Sigmoid colon (tissue), 7 donors: ENCODE measurements around the gene IRGQ. TPM values are rescaled to one million over a fixed set of nuclear protein-coding genes. Genes with fewer than 3 reads are reported as not detected.
A peak's percentile ranks its signal among the peaks of the same experiment; 100 is the strongest.

Experiments used
- DNase-seq: peaks from one replicate; pipeline ENCODE4 v3.0.0-alpha.2; 2019
- H3K27ac ChIP-seq, 4 donors: fragments of 200-600 bp; sonication (generic); one replicate each; pipeline ENCODE4 v1.5.1; 2016 to 2019; ENCODE audit warnings: mild to moderate bottlenecking in 1 of 4
- H3K27me3 ChIP-seq, 3 donors: fragments of 200-600 bp; sonication (generic); one replicate each; pipeline ENCODE4 v1.5.1; 2019; ENCODE audit warnings: mild to moderate bottlenecking in 1 of 3
- H3K36me3 ChIP-seq, 4 donors: fragments of 200-600 bp; sonication (generic); one replicate each; pipeline ENCODE4 v1.5.1; 2016 to 2019
- H3K4me1 ChIP-seq, 4 donors: fragments of 200-600 bp; sonication (generic); one replicate each; pipeline ENCODE4 v1.5.1; 2017 to 2019
- H3K4me3 ChIP-seq, 4 donors: fragments of 200-600 bp; sonication (generic); one replicate each; pipeline ENCODE4 v1.5.1; 2017 to 2019; ENCODE audit warnings: mild to moderate bottlenecking in 2 of 4, moderate library complexity in 1 of 4
- H3K9me3 ChIP-seq, 4 donors: fragments of 200-600 bp in 3 of 4; sonication (generic) in 3 of 4; one replicate each; pipeline versions ENCODE4 v1.5.1 to v1.6.1; 2013 to 2019
- EP300 ChIP-seq, 4 donors: sonication (generic); formaldehyde crosslinking; IDR thresholded peaks; one replicate each; pipeline ENCODE4 v1.6.1; 2017; ENCODE audit warnings: antibody characterized with exemption in 4 of 4
- POLR2A ChIP-seq, 2 donors: fragments of 450-650 bp; IDR thresholded peaks; one replicate each; pipeline ENCODE4 v1.6.1; 2016; ENCODE audit warnings: antibody characterized with exemption in 2 of 2, mild to moderate bottlenecking in 2 of 2, moderate library complexity in 2 of 2
- POLR2AphosphoS5 ChIP-seq, 4 donors: sonication (generic); formaldehyde crosslinking; IDR thresholded peaks; one replicate each; pipeline ENCODE4 v1.6.1; 2017; ENCODE audit warnings: antibody characterized with exemption in 4 of 4
- WGBS, 2 donors: extraction: QIAGEN DNeasy Blood & Tissue Kit; methylation state at CpG; one replicate each; pipeline ENCODE4 v1.1.7; 2013; 5-methylcytosine and 5-hydroxymethylcytosine counted together
- intact Hi-C: fragments of 100-400 bp; cut with DNase I; formaldehyde crosslinking; loops from one replicate; pipeline ENCODE4 v1.15.1; 2023
- polyA plus RNA-seq, 3 donors: library from polyadenylated mRNA; stranded (reverse); fragments of 200-250 nt; gene quantifications; one replicate each; pipeline ENCODE4 v1.2.3, GENCODE V29; 2013
- total RNA-seq, 4 donors: library from RNA; depleted of rRNA; stranded (reverse); fragments of >200 nt; gene quantifications; one replicate each; pipeline ENCODE4 v1.1.0, GENCODE V29; 2016
- TF ChIP-seq, protein P1 (sequence below), 4 experiments: fragments of 450-650 bp in 3 of 4; fragments of 200-600 bp in 1 of 4; IDR thresholded peaks; one replicate each; pipeline ENCODE4 v1.5.1; 2016 to 2019; ENCODE audit warnings: antibody characterized with exemption in 4 of 4, mild to moderate bottlenecking in 3 of 4, moderate library complexity in 2 of 4
- donor health status: healthy with polysubstance abuse.
- donor health status: Bipolar disorder and iron deficiency.
- donor health status: healthy.

Gene IRGQ
- total and polyA plus RNA-seq, 7 donors: 3.9 to 24.4 (median 13.5) TPM

- intact Hi-C loops: loop anchor here (5.0 kb wide), 1 partner anchor 33 kb away; no protein-coding TSS in a partner anchor
- no peaks in the 10 kb centered on the region for H3K27me3 ChIP-seq
- H3K36me3 ChIP-seq: peaks cover 0 to 9% (median 0%) of the 10 kb centered on the region in 4 donors
- H3K4me3 ChIP-seq: no peak overlapping the region
- TF ChIP-seq, protein P1, sequence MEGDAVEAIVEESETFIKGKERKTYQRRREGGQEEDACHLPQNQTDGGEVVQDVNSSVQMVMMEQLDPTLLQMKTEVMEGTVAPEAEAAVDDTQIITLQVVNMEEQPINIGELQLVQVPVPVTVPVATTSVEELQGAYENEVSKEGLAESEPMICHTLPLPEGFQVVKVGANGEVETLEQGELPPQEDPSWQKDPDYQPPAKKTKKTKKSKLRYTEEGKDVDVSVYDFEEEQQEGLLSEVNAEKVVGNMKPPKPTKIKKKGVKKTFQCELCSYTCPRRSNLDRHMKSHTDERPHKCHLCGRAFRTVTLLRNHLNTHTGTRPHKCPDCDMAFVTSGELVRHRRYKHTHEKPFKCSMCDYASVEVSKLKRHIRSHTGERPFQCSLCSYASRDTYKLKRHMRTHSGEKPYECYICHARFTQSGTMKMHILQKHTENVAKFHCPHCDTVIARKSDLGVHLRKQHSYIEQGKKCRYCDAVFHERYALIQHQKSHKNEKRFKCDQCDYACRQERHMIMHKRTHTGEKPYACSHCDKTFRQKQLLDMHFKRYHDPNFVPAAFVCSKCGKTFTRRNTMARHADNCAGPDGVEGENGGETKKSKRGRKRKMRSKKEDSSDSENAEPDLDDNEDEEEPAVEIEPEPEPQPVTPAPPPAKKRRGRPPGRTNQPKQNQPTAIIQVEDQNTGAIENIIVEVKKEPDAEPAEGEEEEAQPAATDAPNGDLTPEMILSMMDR (IDR thresholded peaks at IDR 0.05): no peak
- TF ChIP-seq EP300 (IDR thresholded peaks at IDR 0.05): no peak
- no peak for TF ChIP-seq POLR2AphosphoS5 (IDR thresholded peaks at IDR 0.05)
- TF ChIP-seq POLR2A (IDR thresholded peaks at IDR 0.05): no peak
- peaks cover 0 to 19% (median 14%) of the 10 kb centered on the region in 4 donors for H3K4me1 ChIP-seq
- DNase-seq: no peak
- no peak overlapping the region for H3K27ac ChIP-seq
- H3K9me3 ChIP-seq: no peaks in the 10 kb centered on the region
- 84 to 87% methylated on average over 5 of the region's 5 CpGs for WGBS, 2 donors
These were observed 25.7 kb downstream of the IRGQ start for GRCh38 chr19:43570174-43570791.

DNA sequence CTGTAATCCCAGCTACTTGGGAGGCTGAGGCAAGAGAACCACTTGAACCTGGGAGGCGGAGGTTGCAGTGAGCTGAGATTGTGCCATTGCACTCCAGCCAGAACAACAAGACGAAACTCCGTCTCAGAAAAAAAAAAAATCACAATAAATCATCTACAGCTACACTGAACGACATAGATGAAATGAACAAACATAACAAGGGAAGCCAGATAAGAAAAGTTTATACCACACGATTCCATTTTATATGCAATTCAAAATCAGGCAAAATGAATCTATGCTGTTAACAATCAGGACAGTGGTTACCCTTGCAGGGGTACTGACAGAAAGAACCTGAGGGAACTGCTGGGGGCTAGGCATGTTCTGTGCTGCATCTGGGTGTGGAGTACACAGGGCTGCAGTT, 26.3 kb downstream of the IRGQ start:
- Histone ChIP-seq H3K27me3 (no peaks in the 10 kb centered on the region), H3K4me1 (peaks cover 0 to 22% (median 12%) of the 10 kb centered on the region in 4 donors), H3K36me3 (peaks cover 0 to 9% (median 0%) of the 10 kb centered on the region in 4 donors), H3K9me3 (no peaks in the 10 kb centered on the region), H3K4me3 (no peak overlapping the region), H3K27ac (no peak overlapping the region)
- WGBS, 2 donors: 68 to 82% methylated on average over 5 of the region's 5 CpGs
- TF ChIP-seq POLR2AphosphoS5 (IDR thresholded peaks at IDR 0.05) (no peak), POLR2A (IDR thresholded peaks at IDR 0.05) (no peak), EP300 (IDR thresholded peaks at IDR 0.05) (no peak)
- TF ChIP-seq, protein P1 (IDR thresholded peaks at IDR 0.05): no peak
- intact Hi-C loops: loop anchor here (5.0 kb wide), 1 partner anchor 32 kb away; no protein-coding TSS in a partner anchor
- no peak for DNase-seq

DNA sequence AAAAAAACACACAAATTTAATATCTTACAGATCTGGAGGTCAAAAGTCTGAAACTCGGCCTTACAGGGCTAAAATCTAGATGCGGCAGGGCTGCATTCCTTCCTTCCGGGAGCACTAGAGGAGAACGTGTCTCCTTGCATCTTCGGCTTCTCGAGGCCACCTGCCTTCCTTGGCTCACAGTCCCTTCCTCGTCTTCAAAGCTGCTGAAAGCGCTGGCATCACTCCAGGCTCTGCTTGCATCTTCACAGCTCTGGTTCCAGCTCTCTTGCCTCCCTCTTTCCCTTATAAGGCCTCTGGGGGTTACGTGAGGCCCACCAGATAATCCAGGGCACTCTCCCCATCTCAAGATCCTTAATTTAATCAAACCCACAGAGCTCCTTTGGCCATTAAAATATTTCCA, 31.1 kb downstream of the IRGQ start:
- 60 to 83% methylated on average over 9 of the region's 9 CpGs for WGBS, 2 donors
- no peaks in the 10 kb centered on the region for H3K9me3 ChIP-seq

GRCh38 chr19:43563816-43564457, 32.0 kb downstream of the IRGQ start:
- 89 to 92% methylated on average over 10 of the region's 10 CpGs for WGBS, 2 donors
- TF ChIP-seq, protein P1 (IDR thresholded peaks at IDR 0.05): no peak
- TF ChIP-seq POLR2AphosphoS5 (IDR thresholded peaks at IDR 0.05) (no peak), POLR2A (IDR thresholded peaks at IDR 0.05) (no peak), EP300 (IDR thresholded peaks at IDR 0.05) (no peak)
- peak overlapping the region in 3 of 4 donors; percentile 56 to 79 (median 74) for H3K27ac ChIP-seq
- no peaks in the 10 kb centered on the region for H3K9me3 ChIP-seq
- intact Hi-C loops: no loop called here
- peaks cover 0 to 22% (median 6%) of the 10 kb centered on the region in 4 donors for H3K36me3 ChIP-seq
- peaks cover 0 to 41% (median 21%) of the 10 kb centered on the region in 4 donors for H3K4me1 ChIP-seq
- H3K4me3 ChIP-seq: no peak overlapping the region
- no peak for DNase-seq
- no peaks in the 10 kb centered on the region for H3K27me3 ChIP-seq

More for the DNA sequence above, 31.1 kb downstream of the IRGQ start:
- DNase-seq: no peak
- H3K27ac ChIP-seq: peak overlapping the region in 1 of 4 donors; percentile 18
- peaks cover 0 to 41% (median 21%) of the 10 kb centered on the region in 4 donors for H3K4me1 ChIP-seq
- no peak for TF ChIP-seq EP300 (IDR thresholded peaks at IDR 0.05)
- no peak for TF ChIP-seq POLR2AphosphoS5 (IDR thresholded peaks at IDR 0.05)
- TF ChIP-seq POLR2A (IDR thresholded peaks at IDR 0.05): no peak
- TF ChIP-seq, protein P1 (IDR thresholded peaks at IDR 0.05): no peak
- no peaks in the 10 kb centered on the region for H3K27me3 ChIP-seq
- H3K4me3 ChIP-seq: no peak overlapping the region
- intact Hi-C loops: no loop called here
- peaks cover 0 to 18% (median 4%) of the 10 kb centered on the region in 4 donors for H3K36me3 ChIP-seq
